Neural progenitor cell (in vitro differentiated cells): Measurements from ENCODE around the gene SPOCK1. TPM values are rescaled to one million over a fixed set of nuclear protein-coding genes. Genes with fewer than 3 reads are reported as not detected.

ENCODE experiments used
- DNase-seq: peaks from one replicate; pipeline ENCODE4 v3.0.0-alpha.2; 2016; ENCODE audit warnings: low spot score
- H2AFZ ChIP-seq: fragments of 200-600 bp; sonication (generic); replicated peaks from 2 replicates; pipeline ENCODE4 v1.6.1; 2016; ENCODE audit warnings: antibody characterized with exemption
- H3F3A ChIP-seq: fragments of 200-600 bp; sonication (generic); 2 replicates; pipeline ENCODE4 v1.6.1; 2016; ENCODE audit warnings: antibody characterized with exemption, low read depth
- H3K27ac ChIP-seq: fragments of 200-600 bp; sonication (generic); 2 replicates; pipeline ENCODE4 v1.5.1; 2016; ENCODE audit warnings: mild to moderate bottlenecking
- H3K27me3 ChIP-seq: fragments of 200-600 bp; sonication (generic); 2 replicates; pipeline ENCODE4 v1.6.1; 2016; ENCODE audit warnings: mild to moderate bottlenecking, moderate library complexity
- H3K36me3 ChIP-seq: fragments of 200-600 bp; sonication (generic); 2 replicates; pipeline ENCODE4 v1.5.1; 2016
- H3K4me1 ChIP-seq: fragments of 200-600 bp; sonication (generic); 2 replicates; pipeline ENCODE4 v1.6.1; 2016; ENCODE audit warnings: mixed run types
- H3K4me2 ChIP-seq: fragments of 200-600 bp; sonication (generic); 2 replicates; pipeline ENCODE4 v1.6.1; 2016
- H3K4me3 ChIP-seq: fragments of 200-600 bp; sonication (generic); 2 replicates; pipeline ENCODE4 v1.5.1; 2016
- H3K79me2 ChIP-seq: fragments of 200-600 bp; sonication (generic); 2 replicates; pipeline ENCODE4 v1.6.1; 2016; ENCODE audit warnings: low read depth
- H3K9ac ChIP-seq: fragments of 200-600 bp; sonication (generic); 2 replicates; pipeline ENCODE4 v1.6.1; 2016
- H3K9me3 ChIP-seq: fragments of 200-600 bp; sonication (generic); 2 replicates; pipeline ENCODE4 v1.5.1; 2016; ENCODE audit warnings: low read depth
- H4K20me1 ChIP-seq: fragments of 200-600 bp; sonication (generic); 2 replicates; pipeline ENCODE4 v1.6.1; 2016; ENCODE audit warnings: low read depth
- H3K27ac Mint-ChIP-seq: 3 replicates; pipeline ENCODE4 v1.8.0; 2021; ENCODE audit warnings: mixed read lengths
- H3K27me3 Mint-ChIP-seq: 2 replicates; pipeline ENCODE4 v1.8.0; 2022; ENCODE audit warnings: low read depth, mild to moderate bottlenecking, inconsistent platforms, moderate library complexity, mixed read lengths; ENCODE audit not compliant: insufficient read depth
- H3K36me3 Mint-ChIP-seq: 3 replicates; pipeline ENCODE4 v1.8.0; 2021; ENCODE audit warnings: mixed read lengths
- H3K4me1 Mint-ChIP-seq: 3 replicates; pipeline ENCODE4 v1.8.0; 2021; ENCODE audit warnings: mixed read lengths
- H3K4me3 Mint-ChIP-seq: 3 replicates; pipeline ENCODE4 v1.8.0; 2021; ENCODE audit warnings: mild to moderate bottlenecking, moderate library complexity, mixed read lengths
- H3K9me3 Mint-ChIP-seq: 3 replicates; pipeline ENCODE4 v1.8.0; 2020; ENCODE audit warnings: mixed read lengths
- CTCF ChIP-seq: fragments of 200-600 bp; sonication (generic); IDR thresholded peaks from 2 replicates; pipeline ENCODE4 v1.5.1; 2017; ENCODE audit warnings: antibody characterized with exemption, mild to moderate bottlenecking
- EZH2 ChIP-seq: fragments of 200-600 bp; sonication (generic); IDR thresholded peaks from 2 replicates; pipeline ENCODE4 v1.6.1; 2017; ENCODE audit warnings: antibody characterized with exemption, mild to moderate bottlenecking, moderate library complexity
- EZH2phosphoT487 ChIP-seq: fragments of 200-600 bp; sonication (generic); IDR thresholded peaks from 2 replicates; pipeline ENCODE4 v1.6.1; 2017; ENCODE audit warnings: antibody characterized with exemption
- total RNA-seq: library from RNA; depleted of rRNA; stranded (reverse); fragments of >200 nt; gene quantifications from 2 replicates; pipeline ENCODE4 v1.2.3, GENCODE V29; 2015; ENCODE audit warnings: low replicate concordance

SPOCK1 gene
- total RNA-seq, 1 donor from 2014 or later, result 6.9 TPM

GRCh38 chr5:137315534-137316345, 183.4 kb downstream of the SPOCK1 start:
- Mint-ChIP-seq H3K36me3 (no peaks in the 10 kb centered on the region), H3K27me3 (no peaks in the 10 kb centered on the region), H3K9me3 (peaks cover 5% of the 10 kb centered on the region), H3K27ac (no peak overlapping the region), H3K4me3 (no peak overlapping the region), H3K4me1 (peaks cover 36% of the 10 kb centered on the region)
- Histone ChIP-seq H4K20me1 (no peaks in the 10 kb centered on the region), H3K4me3 (no peak overlapping the region), H3K4me2 (no peak overlapping the region), H3K27me3 (no peaks in the 10 kb centered on the region), H3K9me3 (no peaks in the 10 kb centered on the region), H3K27ac (no peak overlapping the region), H3K4me1 (peaks cover 14% of the 10 kb centered on the region), H3K79me2 (no peaks in the 10 kb centered on the region), H3F3A (peaks cover 5% of the 10 kb centered on the region), H2AFZ (no peak overlapping the region), H3K9ac (no peak overlapping the region), H3K36me3 (no peaks in the 10 kb centered on the region)
- TF ChIP-seq CTCF (no peak), EZH2phosphoT487 (no peak), EZH2 (no peak)
- DNase-seq, result no peak

GRCh38 chr5:137315109-137315508, 184.0 kb downstream of the SPOCK1 start:
- H3K4me1 Mint-ChIP-seq, result peaks cover 37% of the 10 kb centered on the region
- Histone ChIP-seq H3K9me3 (no peaks in the 10 kb centered on the region), H2AFZ (no peak overlapping the region), H3K4me1 (peaks cover 17% of the 10 kb centered on the region), H3K4me2 (no peak overlapping the region), H3K9ac (no peak overlapping the region), H3K79me2 (no peaks in the 10 kb centered on the region), H3K27me3 (no peaks in the 10 kb centered on the region), H4K20me1 (no peaks in the 10 kb centered on the region), H3F3A (peaks cover 2% of the 10 kb centered on the region), H3K36me3 (no peaks in the 10 kb centered on the region), H3K4me3 (no peak overlapping the region), H3K27ac (no peak overlapping the region)
- DNase-seq, result no peak
- TF ChIP-seq CTCF, result no peak
- no peak for TF ChIP-seq EZH2phosphoT487
- no peak for TF ChIP-seq EZH2
- H3K9me3 Mint-ChIP-seq, result no peaks in the 10 kb centered on the region
- no peak overlapping the region for H3K4me3 Mint-ChIP-seq
- no peaks in the 10 kb centered on the region for H3K36me3 Mint-ChIP-seq
- no peaks in the 10 kb centered on the region for H3K27me3 Mint-ChIP-seq
- peak overlapping the region; percentile 11 for H3K27ac Mint-ChIP-seq

GRCh38 chr5:137313526-137314175, 185.5 kb downstream of the SPOCK1 start:
- Mint-ChIP-seq H3K9me3 (no peaks in the 10 kb centered on the region), H3K27ac (peak overlapping the region; percentile 4), H3K36me3 (no peaks in the 10 kb centered on the region), H3K27me3 (no peaks in the 10 kb centered on the region), H3K4me3 (no peak overlapping the region), H3K4me1 (peaks cover 35% of the 10 kb centered on the region)
- Histone ChIP-seq H3K4me3 (no peak overlapping the region), H4K20me1 (no peaks in the 10 kb centered on the region), H3K4me1 (peaks cover 25% of the 10 kb centered on the region), H3K27me3 (no peaks in the 10 kb centered on the region), H3F3A (no peaks in the 10 kb centered on the region), H3K4me2 (no peak overlapping the region), H3K9ac (no peak overlapping the region), H3K79me2 (no peaks in the 10 kb centered on the region), H3K9me3 (no peaks in the 10 kb centered on the region), H2AFZ (no peak overlapping the region), H3K27ac (no peak overlapping the region), H3K36me3 (no peaks in the 10 kb centered on the region)
- DNase-seq, result no peak
- TF ChIP-seq EZH2phosphoT487 (no peak), CTCF (no peak), EZH2 (no peak)
